ENCODE results near the gene E2F3. TPM values are rescaled to one million over a fixed set of nuclear protein-coding genes. Genes with fewer than 3 reads are reported as not detected.

The E2F3 gene
- total RNA-seq, 4 donors from 2014 or later = 9.4 to 15.8 (median 11.9) TPM

DNA sequence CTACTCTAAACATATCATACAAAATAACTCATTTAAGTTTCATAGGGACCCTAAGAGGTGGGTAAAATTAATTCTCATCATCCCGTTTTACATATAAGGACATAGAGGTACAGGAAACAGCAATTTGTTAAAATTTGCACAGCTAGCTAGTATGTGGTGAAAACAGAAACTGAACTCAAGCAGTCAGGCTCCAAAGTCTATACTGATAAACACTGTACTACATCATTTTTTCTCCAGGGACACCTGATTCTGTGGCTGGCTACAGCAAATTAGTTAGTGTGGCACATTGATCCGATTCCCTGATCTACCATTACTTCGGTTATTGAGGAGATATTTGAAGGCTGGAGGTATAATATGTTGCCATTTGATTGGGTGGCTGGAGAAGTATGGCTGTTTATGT lies 36.2 kb upstream of the E2F3 start:
- TF ChIP-seq, protein P1, sequence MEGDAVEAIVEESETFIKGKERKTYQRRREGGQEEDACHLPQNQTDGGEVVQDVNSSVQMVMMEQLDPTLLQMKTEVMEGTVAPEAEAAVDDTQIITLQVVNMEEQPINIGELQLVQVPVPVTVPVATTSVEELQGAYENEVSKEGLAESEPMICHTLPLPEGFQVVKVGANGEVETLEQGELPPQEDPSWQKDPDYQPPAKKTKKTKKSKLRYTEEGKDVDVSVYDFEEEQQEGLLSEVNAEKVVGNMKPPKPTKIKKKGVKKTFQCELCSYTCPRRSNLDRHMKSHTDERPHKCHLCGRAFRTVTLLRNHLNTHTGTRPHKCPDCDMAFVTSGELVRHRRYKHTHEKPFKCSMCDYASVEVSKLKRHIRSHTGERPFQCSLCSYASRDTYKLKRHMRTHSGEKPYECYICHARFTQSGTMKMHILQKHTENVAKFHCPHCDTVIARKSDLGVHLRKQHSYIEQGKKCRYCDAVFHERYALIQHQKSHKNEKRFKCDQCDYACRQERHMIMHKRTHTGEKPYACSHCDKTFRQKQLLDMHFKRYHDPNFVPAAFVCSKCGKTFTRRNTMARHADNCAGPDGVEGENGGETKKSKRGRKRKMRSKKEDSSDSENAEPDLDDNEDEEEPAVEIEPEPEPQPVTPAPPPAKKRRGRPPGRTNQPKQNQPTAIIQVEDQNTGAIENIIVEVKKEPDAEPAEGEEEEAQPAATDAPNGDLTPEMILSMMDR (IDR thresholded peaks at IDR 0.05; ENCODE audit: low read depth) = no peak

DNA sequence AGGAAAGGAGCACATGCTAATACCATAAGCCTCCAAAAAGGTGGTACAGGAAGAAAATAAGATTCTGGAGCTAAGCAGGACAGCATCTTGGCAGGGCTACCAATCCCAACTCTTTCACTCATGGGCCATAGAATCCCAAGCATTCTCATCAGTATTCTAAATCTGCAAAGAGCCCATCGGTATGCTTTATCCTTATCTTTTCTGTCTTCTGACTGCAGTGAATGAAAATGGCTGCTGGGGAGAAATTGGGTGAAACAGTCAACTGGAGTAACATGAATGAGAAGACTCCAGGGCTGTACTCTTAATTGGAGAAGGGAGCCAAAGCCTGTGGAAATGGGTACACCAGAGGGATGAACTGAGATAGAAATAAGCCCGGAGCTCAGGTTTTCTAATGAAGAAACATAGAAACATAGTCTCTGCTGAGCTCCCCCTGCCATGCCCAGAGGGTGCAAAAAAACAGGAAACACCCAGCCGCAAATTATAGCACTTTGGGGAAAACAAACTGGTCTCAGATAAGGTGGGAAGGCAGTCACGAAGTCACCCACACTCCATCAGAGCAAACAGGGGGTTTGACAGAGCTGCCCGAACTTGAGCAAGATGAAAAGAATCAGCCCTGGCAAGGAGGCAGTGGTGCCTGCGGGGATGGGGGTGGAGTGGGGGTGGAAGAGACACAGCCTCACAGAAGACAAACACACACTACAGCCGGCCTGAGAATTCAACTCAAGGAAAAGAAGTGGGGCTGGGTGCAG lies 35.4 kb upstream of the E2F3 start:
- TF ChIP-seq, protein P1 (IDR thresholded peaks at IDR 0.05; ENCODE audit: low read depth) = no peak

DNA sequence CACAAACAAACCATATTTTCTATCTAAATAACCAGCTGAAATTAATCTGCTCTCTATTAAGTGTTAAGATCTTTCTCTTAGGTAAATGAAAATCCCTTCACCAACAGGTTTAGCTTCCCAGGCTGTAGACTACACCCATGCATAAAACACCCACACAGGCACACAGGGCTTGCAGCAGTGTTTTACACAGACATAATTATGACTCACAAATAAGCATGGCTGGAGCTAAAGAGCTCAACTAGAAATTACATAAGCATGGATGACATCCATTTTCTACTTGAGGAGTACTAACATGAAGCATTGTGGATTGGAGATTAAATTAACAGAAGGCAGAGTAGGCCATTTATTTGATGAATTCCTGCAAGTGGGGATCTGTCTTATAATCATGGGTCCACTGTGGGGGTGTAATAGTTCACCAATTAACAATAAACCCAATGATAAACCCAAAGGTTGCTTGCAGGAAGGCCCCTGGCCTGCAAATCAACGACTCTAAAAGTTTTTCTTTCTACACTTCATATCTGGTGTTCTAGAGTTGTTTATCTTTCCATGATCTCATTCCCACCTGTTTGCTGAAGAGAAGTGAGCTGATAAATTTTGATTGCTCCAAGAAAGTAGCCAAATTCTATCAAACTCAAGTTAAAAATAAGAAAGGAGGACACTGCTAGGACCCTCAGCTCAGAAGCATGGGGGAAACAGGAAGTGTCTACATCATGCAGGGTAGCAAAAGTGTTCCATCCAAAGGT lies 33.8 kb upstream of the E2F3 start:
- TF ChIP-seq, protein P1 (IDR thresholded peaks at IDR 0.05; ENCODE audit: low read depth) = no peak

DNA sequence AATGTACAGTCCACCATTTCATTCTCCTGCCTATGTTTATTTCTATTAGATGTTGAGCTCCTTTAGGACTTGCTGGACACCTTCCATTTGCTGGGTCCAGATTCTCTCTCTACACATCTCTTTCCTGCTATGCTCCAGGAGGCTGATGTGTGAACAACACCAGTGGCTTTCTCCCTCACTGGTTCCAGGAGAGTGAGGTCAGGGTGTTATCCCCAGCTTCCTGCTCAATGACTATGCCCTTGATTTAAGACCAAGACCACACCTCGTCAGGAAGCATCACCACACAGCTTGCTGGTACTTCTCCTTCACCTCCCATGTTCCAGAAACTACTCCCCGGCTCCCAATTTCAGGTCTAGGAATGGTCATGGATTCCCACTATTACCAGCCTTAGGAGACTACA lies 31.3 kb upstream of the E2F3 start:
- TF ChIP-seq, protein P1 (IDR thresholded peaks at IDR 0.05; ENCODE audit: low read depth) = no peak

DNA sequence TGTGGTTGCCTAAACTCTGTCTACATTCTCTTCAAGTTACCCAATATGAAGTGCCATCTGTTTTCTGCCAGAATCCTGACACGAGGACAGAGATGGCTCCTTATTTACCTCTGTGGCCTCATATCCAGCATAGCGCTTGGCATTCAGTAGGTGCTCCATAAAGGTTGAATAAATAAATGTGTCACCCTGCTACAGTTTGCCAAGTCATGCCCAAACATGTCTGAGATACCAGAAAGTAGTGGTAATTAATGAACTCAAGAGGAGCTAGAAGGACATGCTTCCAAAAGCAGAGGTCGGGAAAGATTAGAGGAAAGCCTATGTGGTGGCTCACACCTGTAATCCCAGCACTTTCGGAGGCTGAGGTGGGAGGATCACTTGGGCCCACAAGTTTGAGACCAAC lies 30.9 kb upstream of the E2F3 start:
- TF ChIP-seq, protein P1 (IDR thresholded peaks at IDR 0.05; ENCODE audit: low read depth) = no peak

DNA sequence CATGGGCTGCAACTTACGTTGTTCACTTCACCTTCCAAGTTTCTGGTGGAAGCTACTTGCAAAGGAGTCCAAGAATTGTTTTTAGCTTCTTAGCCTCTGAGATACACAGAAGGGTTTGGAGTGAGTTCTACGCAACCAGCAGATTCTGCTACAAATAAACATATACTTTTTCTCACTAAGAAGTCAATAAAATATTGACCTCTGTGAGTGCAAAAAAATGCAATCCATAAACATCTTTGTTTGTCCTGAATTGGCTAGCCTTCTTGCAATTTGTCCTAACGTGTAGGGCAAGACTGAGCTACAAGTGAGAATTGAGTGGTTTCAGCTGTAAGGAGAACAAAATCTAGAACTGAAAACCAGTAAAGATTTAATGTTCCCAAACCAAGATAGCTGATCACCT lies 26.2 kb upstream of the E2F3 start:
- TF ChIP-seq, protein P1 (IDR thresholded peaks at IDR 0.05; ENCODE audit: low read depth) = no peak

DNA sequence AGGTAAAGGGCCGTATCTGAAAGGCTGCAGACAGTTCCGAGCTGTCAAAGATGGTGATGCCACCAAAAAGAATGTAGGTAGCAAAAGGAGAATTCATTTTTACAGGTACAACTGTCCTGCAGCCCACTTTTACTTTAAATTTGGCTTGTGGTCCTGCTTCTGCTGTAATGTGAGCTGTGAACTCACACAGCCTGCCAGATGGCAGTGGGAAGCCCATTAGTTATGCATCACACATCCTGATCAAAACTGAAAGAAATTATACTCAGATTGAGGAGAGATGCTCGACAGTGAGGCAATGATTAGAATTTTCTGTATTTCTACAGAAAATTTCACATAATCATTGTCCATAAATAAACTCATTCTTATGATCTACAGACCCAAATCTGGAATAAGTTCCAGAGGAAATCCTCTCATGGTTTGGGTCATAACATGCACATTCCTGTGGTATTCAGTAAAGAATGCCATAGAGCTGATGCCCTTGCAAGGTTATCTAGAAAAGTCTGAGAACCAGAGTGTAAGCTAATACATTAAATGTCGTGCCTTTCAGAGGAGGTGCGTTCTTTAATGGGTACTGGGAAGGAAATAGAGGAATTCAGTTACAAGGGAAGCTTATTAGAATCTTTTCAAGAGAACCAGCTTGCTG lies 23.9 kb upstream of the E2F3 start:
- TF ChIP-seq, protein P1 (IDR thresholded peaks at IDR 0.05; ENCODE audit: low read depth) = no peak

Measured in subcutaneous adipose tissue (tissue), 4 donors.